AML-193 (cell line): ENCODE data around the gene FADS6.

Experiments used
- DNase-seq, 2 experiments: peaks; one replicate each; lab custom pipeline; 2025; lab: John Stamatoyannopoulos, UW

FADS6 gene, protein sequence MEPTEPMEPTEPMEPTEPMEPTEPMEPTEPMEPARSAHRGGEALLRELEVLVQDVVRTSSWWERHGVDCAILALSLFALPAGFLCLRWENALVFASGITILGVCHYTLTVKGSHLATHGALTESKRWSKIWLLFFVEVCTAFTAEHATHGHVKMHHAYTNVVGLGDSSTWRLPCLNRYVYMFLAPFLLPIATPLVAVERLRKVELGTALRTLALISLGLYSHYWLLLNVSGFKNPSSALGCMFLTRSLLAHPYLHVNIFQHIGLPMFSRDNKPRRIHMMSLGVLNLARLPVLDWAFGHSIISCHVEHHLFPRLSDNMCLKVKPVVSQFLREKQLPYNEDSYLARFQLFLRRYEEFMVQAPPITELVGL

DNA sequence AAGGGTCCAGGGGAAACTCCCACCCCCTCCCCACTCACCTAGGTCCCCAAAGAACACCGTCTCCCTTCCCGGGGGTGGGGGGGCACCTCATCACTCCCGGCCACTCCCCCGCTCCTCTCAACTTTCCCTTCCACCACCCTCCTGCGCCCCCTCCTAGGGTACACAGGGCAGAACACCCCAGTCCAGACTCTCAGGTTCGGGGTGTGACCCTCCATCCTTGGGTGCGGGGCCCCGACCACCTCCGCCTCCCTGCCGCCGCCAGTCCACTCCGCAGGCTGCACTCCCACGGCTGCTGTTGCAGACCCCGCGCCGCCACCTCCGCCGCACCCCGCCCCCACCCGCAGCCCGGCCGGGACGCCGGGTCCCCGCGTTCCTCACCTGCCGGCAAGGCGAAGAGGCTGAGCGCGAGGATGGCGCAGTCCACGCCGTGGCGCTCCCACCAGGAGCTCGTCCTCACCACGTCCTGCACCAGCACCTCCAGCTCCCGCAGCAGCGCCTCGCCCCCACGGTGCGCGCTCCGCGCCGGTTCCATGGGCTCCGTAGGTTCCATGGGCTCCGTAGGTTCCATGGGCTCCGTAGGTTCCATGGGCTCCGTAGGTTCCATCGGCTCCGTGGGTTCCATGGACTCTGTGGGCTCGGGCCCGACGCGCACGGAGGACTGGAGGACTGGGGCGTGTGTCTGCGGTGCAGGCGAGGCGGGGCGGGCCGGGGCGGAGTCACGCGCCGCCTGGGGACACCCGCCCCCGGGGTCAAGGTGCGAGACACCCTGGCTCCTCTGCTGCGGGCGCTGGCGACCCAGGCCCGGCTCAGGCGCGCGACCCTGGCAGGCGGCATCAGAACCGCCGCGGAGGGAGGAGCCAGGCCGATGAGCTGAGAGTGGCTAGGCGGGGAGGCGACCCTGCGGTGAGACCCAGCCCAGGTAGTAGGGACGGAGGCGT is at the start of gene FADS6:
FADS6 (minus strand) TSS at position 660 of the 938 bp plus-strand sequence; CDS start at position 622, 38 bp downstream.
- no peak for DNase-seq

DNA sequence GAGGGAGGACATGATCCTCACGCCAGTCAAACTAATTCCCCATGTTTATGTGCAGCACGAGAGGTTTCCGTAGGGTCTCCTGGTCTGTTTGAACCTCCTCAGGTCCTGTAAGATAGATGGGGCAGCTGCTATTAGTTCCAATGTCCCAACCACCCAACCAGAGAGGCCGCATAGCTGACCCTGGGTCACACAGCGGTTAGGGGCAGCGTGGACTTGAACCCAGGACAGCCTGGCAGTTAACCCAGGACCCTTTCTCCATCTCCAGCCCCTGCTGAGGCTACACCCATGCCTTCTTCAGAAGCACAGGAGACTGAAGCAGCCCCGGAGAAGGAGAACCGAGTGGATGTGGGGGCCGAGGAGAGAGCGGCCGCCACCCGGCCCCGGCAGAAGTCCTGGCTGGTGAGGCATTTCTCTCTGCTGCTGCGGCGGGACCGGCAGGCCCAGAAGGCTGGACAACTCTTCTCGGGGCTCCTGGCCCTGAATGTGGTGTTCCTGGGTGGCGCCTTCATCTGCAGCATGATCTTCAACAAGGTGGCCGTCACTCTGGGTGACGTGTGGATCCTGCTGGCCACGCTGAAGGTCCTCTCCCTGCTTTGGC is 47.8 kb upstream of the FADS6 start:
- no peak for DNase-seq

DNA sequence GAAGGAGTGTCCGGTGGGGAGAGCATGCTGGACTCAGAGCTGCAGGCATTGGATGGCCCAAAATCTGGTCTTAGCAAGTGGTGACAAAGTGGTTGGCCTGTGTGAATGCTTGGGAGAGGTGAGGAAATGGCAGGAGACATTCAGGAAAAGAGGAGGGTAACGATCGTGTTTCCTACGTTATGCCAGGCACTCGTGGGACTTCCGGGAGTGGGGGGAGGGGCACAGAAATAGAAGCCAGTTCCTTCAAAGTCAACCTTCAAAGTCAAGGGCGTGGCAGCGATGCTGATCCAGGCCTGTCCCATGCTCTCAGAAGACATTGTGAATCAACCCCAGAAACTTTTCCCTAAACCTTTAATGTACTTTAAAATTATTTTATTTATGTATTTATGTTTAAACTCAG is 46.1 kb upstream of the FADS6 start:
- no peak for DNase-seq

DNA sequence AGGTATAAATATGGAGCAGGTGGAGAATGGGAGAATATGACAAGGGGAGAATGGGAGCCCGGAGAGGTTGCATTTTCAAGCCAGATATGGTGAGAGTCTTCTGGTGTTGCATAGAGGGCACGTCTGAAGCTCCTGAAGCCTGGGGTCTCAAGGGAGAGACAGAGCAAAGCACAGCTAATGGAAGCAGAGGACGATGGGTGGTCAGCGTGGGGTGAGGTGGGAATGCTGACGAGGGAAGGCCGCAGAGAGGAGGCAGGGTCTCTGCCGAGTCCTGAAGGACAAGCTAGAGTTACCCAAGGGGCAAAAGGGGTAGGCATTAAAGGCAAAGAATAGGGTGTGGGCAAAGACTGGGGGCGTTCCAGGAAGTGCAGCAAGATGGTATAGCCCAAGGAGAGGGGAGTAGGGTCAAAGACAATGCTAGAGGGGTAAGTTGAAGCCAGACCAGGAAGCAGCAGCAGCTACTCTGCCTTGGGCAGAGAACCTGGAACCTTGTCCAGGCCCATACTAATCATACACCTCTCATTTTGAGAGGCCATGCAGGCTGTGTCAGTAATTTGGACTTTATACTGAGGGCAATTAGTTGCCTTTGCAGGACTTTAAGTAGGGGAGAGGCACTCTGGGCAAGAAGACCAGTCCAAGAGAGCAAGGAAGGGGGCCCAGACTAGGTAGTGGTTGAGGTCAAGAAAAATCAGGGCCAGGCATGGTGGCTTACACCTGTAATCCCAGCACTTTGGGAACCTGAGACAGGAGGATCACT is 44.9 kb upstream of the FADS6 start:
- DNase-seq = no peak

DNA sequence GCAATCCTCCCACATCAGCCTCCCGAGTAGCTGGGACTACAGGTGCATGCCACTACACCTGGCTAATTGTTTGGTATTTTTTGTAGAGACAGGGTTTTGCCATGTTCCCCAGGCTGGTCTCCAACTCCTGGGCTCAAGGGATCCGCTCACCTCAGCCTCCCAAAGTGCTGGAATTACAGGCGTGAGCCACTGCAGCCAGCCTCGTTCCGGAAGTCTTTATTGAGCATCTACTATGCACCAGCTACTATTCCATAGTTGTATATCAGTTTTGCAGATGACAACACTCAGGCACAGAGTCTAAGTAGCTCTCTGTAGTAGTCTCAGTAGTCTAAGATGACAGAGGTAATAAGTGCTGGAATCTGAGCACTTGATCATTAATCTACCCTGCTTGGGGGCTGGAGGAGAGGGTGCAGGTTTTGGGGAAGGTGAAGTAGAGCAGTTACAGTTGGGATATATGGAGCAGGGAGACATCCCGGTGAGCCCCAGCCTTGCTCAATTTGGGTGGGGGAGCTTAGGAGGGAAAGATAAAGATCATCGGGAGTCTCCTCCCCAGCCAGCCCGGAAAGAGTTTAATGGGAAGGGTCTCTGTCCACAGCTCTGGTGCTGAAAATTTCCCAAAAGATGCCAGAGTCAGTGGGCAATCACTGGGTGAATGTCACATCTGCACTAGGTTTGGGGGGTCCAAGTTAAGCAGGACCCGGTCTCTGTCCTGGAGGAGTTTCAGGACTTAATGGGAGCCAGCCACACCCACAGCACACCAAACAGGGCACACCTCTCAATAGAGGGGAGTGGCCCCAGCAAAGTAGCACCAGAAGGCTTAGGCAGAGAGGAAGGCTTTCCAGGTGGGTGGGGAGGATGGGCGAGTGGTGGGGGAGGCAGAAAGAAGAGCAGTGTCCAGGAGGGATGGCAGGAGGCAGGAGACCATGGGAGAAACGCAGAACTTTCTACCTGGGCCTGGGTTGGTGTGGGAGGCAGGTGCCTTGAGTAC is 43.9 kb upstream of the FADS6 start:
- no peak for DNase-seq

DNA sequence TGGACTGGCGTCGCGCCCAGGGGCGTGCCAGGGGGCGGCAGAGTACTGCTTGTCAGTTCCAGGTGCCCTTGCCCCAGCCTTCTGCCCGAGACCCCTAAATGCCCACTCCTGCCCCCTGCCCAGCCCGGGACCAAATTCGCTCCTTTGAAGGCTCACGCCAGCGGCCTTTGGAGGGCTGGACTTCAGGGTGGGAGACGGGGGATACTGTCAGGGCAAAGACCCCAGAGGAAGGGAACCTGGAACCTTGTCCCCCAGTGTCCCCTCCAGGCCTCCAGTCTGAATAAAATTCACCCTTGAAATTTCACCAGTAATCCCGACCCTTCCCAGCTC is 43.0 kb upstream of the FADS6 start:
- no peak for DNase-seq

DNA sequence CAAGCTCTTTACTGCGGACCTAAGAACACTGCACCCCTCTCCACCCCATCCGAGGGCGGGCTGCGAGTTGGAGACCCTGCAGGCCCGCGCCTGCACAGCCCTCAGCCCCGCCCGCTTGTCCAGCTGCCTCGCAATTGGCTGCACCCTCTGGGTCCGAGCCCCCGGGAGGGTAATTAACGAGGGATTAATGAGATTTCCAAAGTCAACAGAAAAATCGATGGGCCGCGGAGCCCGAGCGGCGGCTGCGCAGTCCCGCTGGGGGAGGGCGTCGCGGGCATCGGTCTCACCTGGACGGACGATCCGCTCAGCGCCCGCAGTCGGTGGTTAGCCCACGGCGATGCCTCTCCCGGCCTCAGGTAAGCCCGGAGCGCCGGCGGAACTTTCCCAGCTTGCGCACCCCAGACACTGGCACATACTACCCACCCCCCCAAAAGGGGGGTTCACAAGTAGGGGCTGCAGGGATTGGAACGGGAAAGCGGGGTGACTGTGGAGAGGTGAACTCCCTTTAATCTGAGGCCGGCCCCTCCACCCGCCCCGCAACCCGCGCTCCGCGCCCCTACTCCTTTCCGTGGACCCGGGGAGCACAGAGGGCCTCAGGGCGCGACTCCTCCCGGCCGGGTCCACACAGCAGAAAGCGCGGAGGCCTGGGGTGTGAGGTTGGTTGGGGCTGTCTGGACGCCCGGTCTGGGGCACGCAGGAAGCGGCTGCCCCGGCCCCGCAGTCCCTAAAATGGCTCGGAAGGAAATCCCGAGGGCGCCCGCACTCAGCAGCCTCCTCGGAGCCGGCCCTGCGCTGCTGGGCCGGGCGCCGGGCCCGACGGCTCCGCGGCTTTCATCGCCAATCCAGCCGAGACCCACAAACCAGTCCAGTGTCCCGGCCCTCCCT is 42.4 kb upstream of the FADS6 start, which contains the start of gene OTOP3:
OTOP3 (plus strand) TSS at position 314 of the 885 bp plus-strand sequence; CDS start at position 338, 24 bp downstream.
- DNase-seq = no peak

DNA sequence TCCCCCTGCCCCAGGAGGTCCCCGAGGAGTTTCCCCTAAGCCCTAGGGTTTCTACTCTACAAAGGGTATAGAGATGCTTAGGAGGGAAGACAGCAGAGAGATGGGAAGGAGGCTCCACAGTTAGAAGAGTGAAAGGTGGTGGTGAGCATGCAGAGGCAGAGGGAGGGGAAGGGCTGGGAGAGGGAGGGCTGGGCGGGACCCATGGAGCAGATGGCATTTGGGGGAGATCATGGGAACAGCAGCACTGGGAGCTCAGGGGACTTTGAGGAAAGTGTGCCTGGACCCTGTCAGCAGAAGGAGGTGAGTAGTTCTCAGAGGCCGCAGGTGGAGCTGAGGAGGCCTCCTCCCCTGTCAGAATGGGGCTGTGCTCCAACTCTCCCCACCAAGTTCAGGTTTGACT is 41.6 kb upstream of the FADS6 start:
- no peak for DNase-seq

DNA sequence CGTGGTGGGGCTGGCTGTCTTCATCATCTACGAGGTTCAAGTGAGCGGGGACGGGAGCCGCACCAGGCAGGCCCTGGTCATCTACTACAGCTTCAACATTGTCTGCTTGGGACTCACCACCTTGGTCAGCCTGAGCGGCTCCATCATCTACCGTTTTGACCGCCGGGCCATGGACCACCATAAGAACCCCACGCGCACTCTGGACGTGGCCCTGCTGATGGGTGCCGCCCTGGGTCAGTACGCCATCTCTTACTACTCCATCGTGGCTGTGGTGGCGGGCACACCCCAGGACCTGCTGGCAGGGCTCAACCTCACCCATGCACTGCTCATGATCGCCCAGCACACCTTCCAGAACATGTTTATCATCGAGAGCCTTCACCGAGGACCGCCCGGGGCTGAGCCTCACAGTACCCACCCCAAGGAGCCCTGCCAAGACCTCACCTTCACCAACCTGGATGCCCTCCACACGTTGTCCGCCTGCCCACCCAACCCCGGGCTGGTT is 37.2 kb upstream of the FADS6 start:
- no peak for DNase-seq

DNA sequence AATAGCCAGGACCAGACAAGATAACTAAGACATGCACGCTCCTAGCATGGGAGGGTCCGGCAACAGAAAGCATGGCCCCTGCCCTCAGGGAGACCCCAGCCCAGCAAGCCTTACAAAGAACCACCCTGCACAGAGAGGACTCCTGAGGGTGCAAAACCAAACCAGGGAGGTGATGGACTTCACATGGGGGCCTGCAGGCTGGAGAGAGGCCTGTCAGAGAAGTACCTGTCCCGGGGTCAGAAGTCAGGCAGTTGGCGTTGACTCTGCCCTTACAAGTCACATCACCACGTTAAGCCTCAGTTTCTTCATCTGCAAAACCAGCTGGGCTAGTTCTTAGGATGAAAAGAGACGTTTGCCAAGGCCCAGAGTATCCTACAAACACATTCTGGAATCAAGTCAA is 35.4 kb upstream of the FADS6 start:
- no peak for DNase-seq

DNA sequence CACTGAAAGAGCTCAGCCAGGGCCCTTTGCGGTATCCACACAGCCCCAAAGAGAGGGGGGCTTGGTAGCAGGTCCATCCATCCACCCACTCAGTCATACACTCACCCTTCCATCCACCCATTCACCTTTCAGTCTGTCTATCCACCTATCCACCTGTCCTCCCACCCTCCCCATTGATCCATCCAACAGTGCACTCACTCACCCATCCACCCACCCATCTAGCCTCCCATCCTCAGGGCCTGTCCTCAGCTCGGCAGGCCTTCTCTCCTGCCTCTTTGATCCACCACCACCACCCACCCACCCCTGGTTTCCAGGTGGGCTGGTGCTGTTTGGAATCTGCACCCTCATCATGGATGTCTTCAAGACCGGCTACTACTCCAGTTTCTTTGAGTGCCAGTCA is 31.8 kb upstream of the FADS6 start:
- no peak for DNase-seq

DNA sequence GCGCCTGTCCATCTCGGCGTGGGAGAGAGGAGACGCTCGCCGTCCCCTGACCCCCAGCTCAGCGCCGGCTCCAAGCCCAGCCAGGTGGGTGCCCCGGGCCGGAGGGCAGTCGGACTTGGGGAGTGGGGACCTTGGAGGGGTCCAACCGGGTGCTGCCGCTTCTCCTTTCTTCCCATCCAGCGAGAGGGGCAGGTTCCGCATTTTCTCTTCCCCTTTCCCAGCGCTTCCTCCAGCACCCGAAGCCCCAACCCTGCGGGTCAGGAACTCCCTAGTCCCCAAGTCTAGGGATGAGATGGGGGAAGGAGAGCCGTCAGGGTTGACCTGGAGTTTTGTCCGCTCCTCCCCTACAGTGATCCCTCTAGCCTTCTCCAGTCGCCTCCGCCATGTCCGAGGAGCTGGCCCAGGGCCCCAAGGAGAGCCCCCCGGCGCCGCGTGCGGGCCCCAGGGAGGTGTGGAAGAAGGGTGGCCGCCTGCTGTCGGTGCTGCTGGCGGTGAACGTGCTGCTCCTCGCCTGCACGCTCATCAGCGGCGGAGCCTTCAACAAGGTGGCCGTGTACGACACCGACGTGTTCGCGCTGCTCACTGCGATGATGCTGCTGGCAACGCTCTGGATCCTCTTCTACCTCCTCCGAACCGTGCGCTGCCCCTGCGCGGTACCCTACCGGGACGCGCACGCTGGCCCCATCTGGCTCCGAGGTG is 31.0 kb upstream of the FADS6 start, which contains the start of gene OTOP2:
OTOP2 (plus strand) TSS at position 24 of the 699 bp plus-strand sequence; CDS start at position 384, 360 bp downstream.
- DNase-seq = peak in 1 of 2 experiments; percentile 5

DNA sequence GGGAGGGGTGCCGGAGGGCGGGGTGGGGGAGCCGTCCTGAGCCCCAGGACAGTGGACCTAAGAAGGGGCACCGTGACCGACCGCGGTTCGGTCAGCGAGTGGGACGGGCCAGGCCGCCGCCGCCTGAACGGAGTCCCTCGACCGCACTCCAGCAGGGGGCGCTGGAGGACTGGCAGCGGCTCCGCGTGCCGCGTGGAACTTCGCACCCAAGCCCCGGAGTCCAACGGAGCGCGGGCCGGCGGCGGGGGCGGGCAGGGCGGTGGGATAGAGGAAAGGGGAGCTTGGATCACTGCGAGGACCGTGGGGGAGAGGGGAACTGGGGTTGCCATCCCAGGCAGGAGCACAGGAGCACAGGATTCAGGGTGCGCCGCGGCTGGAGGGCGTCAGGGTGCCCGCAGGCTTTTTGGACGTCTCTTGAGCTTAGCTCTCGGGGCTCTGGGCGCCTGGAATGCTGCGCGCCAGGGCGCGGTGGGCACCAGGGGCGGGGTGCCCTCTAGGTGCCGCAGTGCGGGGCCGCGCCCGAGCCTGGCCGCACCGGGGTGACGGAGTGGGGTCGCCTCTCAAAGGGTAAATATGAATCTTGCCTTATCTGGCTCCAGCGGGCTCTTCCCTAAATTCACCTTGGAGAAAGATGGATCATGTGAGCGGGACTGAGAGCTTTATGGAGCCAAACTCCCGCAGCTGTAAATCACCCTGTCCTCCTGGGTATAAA is 30.3 kb upstream of the FADS6 start:
- DNase-seq = no peak

DNA sequence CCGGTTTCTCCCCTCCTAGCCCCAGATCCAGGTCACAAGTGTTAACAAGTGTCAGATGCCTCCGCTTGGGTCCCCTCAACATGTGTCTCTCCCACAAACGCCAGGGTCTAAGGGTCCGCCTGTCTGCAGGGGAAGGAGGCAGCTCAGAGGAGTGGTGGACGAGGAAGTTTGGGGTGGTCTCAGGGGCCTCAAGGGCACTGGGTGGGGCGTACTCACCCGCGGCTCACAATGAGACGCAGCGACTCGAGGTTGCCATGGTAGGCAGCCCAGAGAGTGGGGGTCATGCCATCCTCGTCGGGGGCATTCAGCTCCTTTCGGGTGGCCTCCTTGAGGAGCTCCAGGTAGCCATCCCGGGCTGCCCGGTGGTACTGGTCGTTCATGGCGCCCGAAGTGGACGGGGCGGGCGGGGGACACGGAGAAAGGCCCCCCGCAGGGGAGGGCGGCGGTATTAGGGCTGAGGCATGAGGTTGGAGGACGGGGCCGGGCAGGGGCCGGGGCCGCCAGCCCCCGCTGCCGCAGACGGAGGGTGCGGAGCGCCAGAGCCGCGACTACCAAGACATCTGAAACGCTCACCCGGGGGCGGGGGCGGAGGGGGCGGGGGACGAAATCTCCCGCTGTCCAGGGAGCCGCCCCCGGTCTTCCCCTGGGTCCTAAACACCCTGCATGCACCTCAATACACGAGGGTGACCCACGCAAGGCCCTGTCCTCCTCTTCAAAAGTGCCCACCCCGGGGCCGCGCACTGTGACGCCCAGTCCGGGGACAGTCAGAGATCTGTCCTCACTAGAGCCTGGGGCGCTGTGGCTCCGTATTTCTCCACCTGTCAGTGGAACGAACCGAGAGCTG is 29.5 kb upstream of the FADS6 start, which contains the start of gene USH1G:
USH1G (minus strand) TSS at position 562 of the 844 bp plus-strand sequence; CDS start at position 380, 182 bp downstream.
- no peak for DNase-seq

DNA sequence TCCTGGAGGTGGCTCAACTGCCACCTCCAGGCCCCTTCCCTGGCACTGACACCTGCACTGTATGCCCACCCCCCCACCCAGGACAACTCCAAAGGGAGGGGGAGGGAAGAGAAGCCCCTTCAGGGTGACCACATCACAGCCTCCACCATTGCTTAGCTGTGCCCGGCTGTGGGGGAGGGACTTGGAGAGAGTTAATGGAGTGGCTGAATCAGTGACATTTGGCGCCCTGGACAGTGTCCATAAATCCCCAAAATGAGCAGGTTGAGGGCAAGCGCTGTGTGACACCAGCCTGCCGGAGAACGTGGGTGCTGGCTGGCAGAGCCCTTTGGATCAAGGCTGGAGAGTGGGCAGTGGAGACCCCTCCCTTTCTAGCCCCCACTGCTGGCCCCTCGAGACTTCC is 28.7 kb upstream of the FADS6 start:
- no peak for DNase-seq

DNA sequence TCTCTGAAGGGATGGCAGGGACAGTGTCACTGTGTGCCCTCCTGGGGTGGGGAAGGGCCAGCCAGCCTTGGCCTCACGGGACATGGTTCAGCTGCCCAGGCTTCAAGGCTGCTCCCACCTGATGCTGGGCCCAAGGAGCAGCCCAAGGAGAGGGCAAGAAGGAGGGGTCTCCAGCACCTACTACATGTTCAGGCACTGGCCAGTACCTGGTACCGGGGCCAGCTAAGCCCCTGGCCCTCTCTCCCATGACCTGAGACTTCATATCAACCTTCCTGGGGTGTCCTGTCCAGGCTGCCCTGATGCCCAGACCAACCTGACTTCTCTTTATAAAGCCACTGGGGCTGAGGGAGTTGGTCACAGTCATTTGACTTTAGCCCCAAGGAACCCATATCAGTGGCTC is 28.3 kb upstream of the FADS6 start:
- no peak for DNase-seq
